ENCODE data around the gene SENP7. TPM values are rescaled to one million over a fixed set of nuclear protein-coding genes. Genes with fewer than 3 reads are reported as not detected.

SENP7 gene
- polyA plus RNA-seq, 1 of the 3 experiments (the other 2 are of a cell fraction), result 2.7 TPM

- no peak overlapping the region for H3K4me2 ChIP-seq
- H3K4me1 ChIP-seq (ENCODE audit: control insufficient read depth in 1 of 2, insufficient read depth in 2 of 2, low read depth in 1 of 2, low read length in 1 of 2), result no peaks in the 10 kb centered on the region; a peak in 1 of 4 replicates
- CTCF ChIA-PET, result no interaction called here
- no peaks in the 10 kb centered on the region for H3K9me3 ChIP-seq
- H3K27me3 ChIP-seq (ENCODE audit: insufficient read depth), result no peaks in the 10 kb centered on the region
- H3F3A ChIP-seq (replicated peaks; ENCODE audit: insufficient read depth), result no peaks in the 10 kb centered on the region
- TF ChIP-seq, protein P1, sequence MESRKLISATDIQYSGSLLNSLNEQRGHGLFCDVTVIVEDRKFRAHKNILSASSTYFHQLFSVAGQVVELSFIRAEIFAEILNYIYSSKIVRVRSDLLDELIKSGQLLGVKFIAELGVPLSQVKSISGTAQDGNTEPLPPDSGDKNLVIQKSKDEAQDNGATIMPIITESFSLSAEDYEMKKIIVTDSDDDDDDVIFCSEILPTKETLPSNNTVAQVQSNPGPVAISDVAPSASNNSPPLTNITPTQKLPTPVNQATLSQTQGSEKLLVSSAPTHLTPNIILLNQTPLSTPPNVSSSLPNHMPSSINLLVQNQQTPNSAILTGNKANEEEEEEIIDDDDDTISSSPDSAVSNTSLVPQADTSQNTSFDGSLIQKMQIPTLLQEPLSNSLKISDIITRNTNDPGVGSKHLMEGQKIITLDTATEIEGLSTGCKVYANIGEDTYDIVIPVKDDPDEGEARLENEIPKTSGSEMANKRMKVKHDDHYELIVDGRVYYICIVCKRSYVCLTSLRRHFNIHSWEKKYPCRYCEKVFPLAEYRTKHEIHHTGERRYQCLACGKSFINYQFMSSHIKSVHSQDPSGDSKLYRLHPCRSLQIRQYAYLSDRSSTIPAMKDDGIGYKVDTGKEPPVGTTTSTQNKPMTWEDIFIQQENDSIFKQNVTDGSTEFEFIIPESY (IDR thresholded peaks at IDR 0.05; ENCODE audit: borderline replicate concordance, low read depth), result no peak
- TF ChIP-seq MXI1 (IDR thresholded peaks at IDR 0.05; ENCODE audit: low read depth, low read length) (no peak), FOXM1 (IDR thresholded peaks at IDR 0.05; ENCODE audit: low read depth) (no peak), USF1 (IDR thresholded peaks at IDR 0.05; ENCODE audit: borderline replicate concordance, low read depth) (no peak), EP300 (IDR thresholded peaks at IDR 0.05; ENCODE audit: borderline replicate concordance in 1 of 2, low read depth in 1 of 2, low read length in 1 of 2) (no peak), GATA2 (CRISPR knock-in tag; IDR thresholded peaks at IDR 0.05) (no peak)
- TF ChIP-seq, protein P2, sequence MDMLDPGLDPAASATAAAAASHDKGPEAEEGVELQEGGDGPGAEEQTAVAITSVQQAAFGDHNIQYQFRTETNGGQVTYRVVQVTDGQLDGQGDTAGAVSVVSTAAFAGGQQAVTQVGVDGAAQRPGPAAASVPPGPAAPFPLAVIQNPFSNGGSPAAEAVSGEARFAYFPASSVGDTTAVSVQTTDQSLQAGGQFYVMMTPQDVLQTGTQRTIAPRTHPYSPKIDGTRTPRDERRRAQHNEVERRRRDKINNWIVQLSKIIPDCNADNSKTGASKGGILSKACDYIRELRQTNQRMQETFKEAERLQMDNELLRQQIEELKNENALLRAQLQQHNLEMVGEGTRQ (IDR thresholded peaks at IDR 0.05; ENCODE audit: borderline replicate concordance, low read depth, low read length), result no peak
- H3K4me3 ChIP-seq (ENCODE audit: low read depth in 2 of 2, low read length in 1 of 2), result no peak overlapping the region
- H3K36me3 ChIP-seq (replicated peaks in 1 of 2; ENCODE audit: control insufficient read depth in 1 of 2, insufficient read depth in 2 of 2, low read length in 1 of 2), result peaks cover 0 to 1% of the 10 kb centered on the region in 2 experiments
- no peak overlapping the region for H2AFZ ChIP-seq (ENCODE audit: low read depth)
- H3K9me2 ChIP-seq, result no peaks in the 10 kb centered on the region; the same call in 1 of the 2 replicates
- WGBS (ENCODE audit: low lambda C conversion rate), result 92% methylated on average over 5 of the region's 5 CpGs
- POLR2A ChIA-PET, result no interaction called here
- no peak overlapping the region for H3K27ac ChIP-seq (ENCODE audit: low read depth in 2 of 2, low read length in 1 of 2)
- H4K20me1 ChIP-seq (ENCODE audit: insufficient read depth), result no peaks in the 10 kb centered on the region
- no peaks in the 10 kb centered on the region for H3K79me2 ChIP-seq (ENCODE audit: insufficient read depth)
- DNase-seq, result no peak
- H3K9ac ChIP-seq, result no peak overlapping the region
Measured at GRCh38 chr3:101319531-101319930, 193.5 kb downstream of the SENP7 start.

- Histone ChIP-seq H3K79me2 (ENCODE audit: insufficient read depth) (no peaks in the 10 kb centered on the region), H4K20me1 (ENCODE audit: insufficient read depth) (no peaks in the 10 kb centered on the region), H3K27me3 (ENCODE audit: insufficient read depth) (no peaks in the 10 kb centered on the region), H3K9me3 (0 out of 2 replicates have a peak, but pooled peaks cover 5% of the 10 kb centered on the region), H3K9ac (no peak overlapping the region), H3K4me1 (ENCODE audit: control insufficient read depth in 1 of 2, insufficient read depth in 2 of 2, low read depth in 1 of 2, low read length in 1 of 2) (no peaks in the 10 kb centered on the region; a peak in 1 of 4 replicates), H3K36me3 (replicated peaks in 1 of 2; ENCODE audit: control insufficient read depth in 1 of 2, insufficient read depth in 2 of 2, low read length in 1 of 2) (no peaks in the 10 kb centered on the region), H2AFZ (ENCODE audit: low read depth) (no peak overlapping the region), H3K9me2 (no peaks in the 10 kb centered on the region), H3K4me2 (no peak overlapping the region), H3K27ac (ENCODE audit: low read depth in 2 of 2, low read length in 1 of 2) (no peak overlapping the region), H3F3A (replicated peaks; ENCODE audit: insufficient read depth) (no peaks in the 10 kb centered on the region), H3K4me3 (ENCODE audit: low read depth in 2 of 2, low read length in 1 of 2) (no peak overlapping the region)
- no peak for DNase-seq
- ChIA-PET POLR2A (no interaction called here), CTCF (interaction anchor here (1.2 kb wide), 1 partner anchor 24 kb away, joined by 3 read pairs; no protein-coding TSS in a partner anchor)
- no peak for TF ChIP-seq NFIC (IDR thresholded peaks at IDR 0.05; ENCODE audit: borderline replicate concordance)
- no peak for TF ChIP-seq RXRA (IDR thresholded peaks at IDR 0.05; ENCODE audit: borderline replicate concordance, low read depth)
- TF ChIP-seq RAD21 (IDR thresholded peaks at IDR 0.05; ENCODE audit: low read length), result no peak
- TF ChIP-seq JUND (IDR thresholded peaks at IDR 0.05), result no peak
- TF ChIP-seq ELF1 (IDR thresholded peaks at IDR 0.05), result no peak
- WGBS (ENCODE audit: low lambda C conversion rate), result 80% methylated on average over 2 of the region's 2 CpGs
Measured at GRCh38 chr3:101312545-101312944, 200.5 kb downstream of the SENP7 start.

Data from SK-N-SH (cell line).